ENCODE results near the gene RAI14.

The RAI14 gene

GRCh38 chr5:34789639-34790038 is 133.5 kb downstream of the RAI14 start:
- Histone ChIP-seq H3K27me3 (ENCODE audit: control insufficient read depth, low read length) (no peaks in the 10 kb centered on the region), H3F3A (ENCODE audit: control insufficient read depth, insufficient read depth) (no peaks in the 10 kb centered on the region), H3K4me1 (ENCODE audit: control insufficient read depth, low read length) (no peaks in the 10 kb centered on the region), H3K4me3 (ENCODE audit: low read length) (no peak overlapping the region), H3K9me3 (ENCODE audit: control insufficient read depth, insufficient read depth, low read length) (no peaks in the 10 kb centered on the region), H3K36me3 (ENCODE audit: control insufficient read depth, low read length) (no peaks in the 10 kb centered on the region), H3K79me2 (ENCODE audit: control insufficient read depth, low read length) (no peaks in the 10 kb centered on the region), H3K27ac (ENCODE audit: low read depth, low read length) (no peak overlapping the region), H4K20me1 (ENCODE audit: control insufficient read depth, insufficient read depth, low read depth, low read length) (no peaks in the 10 kb centered on the region), H3K9me2 (replicated peaks; ENCODE audit: control insufficient read depth, low read length) (no peaks in the 10 kb centered on the region), H3K4me2 (ENCODE audit: low read length) (no peak overlapping the region)
- TF ChIP-seq, protein P1, sequence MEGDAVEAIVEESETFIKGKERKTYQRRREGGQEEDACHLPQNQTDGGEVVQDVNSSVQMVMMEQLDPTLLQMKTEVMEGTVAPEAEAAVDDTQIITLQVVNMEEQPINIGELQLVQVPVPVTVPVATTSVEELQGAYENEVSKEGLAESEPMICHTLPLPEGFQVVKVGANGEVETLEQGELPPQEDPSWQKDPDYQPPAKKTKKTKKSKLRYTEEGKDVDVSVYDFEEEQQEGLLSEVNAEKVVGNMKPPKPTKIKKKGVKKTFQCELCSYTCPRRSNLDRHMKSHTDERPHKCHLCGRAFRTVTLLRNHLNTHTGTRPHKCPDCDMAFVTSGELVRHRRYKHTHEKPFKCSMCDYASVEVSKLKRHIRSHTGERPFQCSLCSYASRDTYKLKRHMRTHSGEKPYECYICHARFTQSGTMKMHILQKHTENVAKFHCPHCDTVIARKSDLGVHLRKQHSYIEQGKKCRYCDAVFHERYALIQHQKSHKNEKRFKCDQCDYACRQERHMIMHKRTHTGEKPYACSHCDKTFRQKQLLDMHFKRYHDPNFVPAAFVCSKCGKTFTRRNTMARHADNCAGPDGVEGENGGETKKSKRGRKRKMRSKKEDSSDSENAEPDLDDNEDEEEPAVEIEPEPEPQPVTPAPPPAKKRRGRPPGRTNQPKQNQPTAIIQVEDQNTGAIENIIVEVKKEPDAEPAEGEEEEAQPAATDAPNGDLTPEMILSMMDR (IDR thresholded peaks at IDR 0.05; ENCODE audit: low read depth, low read length, poor library complexity, severe bottlenecking) = no peak
- TF ChIP-seq EZH2phosphoT487 (IDR thresholded peaks at IDR 0.05; ENCODE audit: borderline replicate concordance, low read length) = no peak

GRCh38 chr5:34790069-34790468 is 133.9 kb downstream of the RAI14 start:
- Histone ChIP-seq H3K9me3 (ENCODE audit: control insufficient read depth, insufficient read depth, low read length) (no peaks in the 10 kb centered on the region), H3F3A (ENCODE audit: control insufficient read depth, insufficient read depth) (no peaks in the 10 kb centered on the region), H4K20me1 (ENCODE audit: control insufficient read depth, insufficient read depth, low read depth, low read length) (no peaks in the 10 kb centered on the region), H3K27me3 (ENCODE audit: control insufficient read depth, low read length) (no peaks in the 10 kb centered on the region), H3K9me2 (replicated peaks; ENCODE audit: control insufficient read depth, low read length) (no peaks in the 10 kb centered on the region), H3K4me1 (ENCODE audit: control insufficient read depth, low read length) (no peaks in the 10 kb centered on the region), H3K79me2 (ENCODE audit: control insufficient read depth, low read length) (no peaks in the 10 kb centered on the region), H3K4me2 (ENCODE audit: low read length) (no peak overlapping the region), H3K4me3 (ENCODE audit: low read length) (no peak overlapping the region), H3K27ac (ENCODE audit: low read depth, low read length) (no peak overlapping the region), H3K36me3 (ENCODE audit: control insufficient read depth, low read length) (no peaks in the 10 kb centered on the region)
- TF ChIP-seq, protein P1 (IDR thresholded peaks at IDR 0.05; ENCODE audit: low read depth, low read length, poor library complexity, severe bottlenecking) = no peak
- TF ChIP-seq EZH2phosphoT487 (IDR thresholded peaks at IDR 0.05; ENCODE audit: borderline replicate concordance, low read length) = no peak

DNA sequence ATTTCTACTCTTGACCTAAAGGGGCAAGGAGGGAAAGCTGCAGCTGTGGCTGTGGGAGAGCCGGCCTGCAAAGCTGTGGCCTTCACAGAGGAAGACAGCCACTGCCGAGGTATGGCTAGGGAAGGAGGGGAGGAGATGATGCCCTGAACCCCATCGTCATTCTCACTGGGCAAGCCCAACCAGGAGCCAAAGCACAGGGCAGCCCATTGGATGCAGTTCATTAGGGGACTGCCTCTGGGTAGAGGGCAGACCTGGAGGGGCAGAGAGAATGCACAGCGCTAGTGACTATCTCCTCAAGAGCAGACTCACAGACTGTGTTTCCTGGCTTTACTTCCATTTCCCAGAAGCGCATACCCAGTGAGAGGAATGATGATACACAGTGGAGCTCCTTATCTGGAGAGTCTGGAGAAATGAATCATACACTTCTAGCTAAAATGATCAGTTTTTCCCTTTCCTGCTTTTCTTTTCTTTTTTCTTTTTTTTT is 135.7 kb downstream of the RAI14 start:
- Histone ChIP-seq H3K36me3 (ENCODE audit: control insufficient read depth, low read length) (no peaks in the 10 kb centered on the region), H3F3A (ENCODE audit: control insufficient read depth, insufficient read depth) (no peaks in the 10 kb centered on the region), H3K9me2 (replicated peaks; ENCODE audit: control insufficient read depth, low read length) (no peaks in the 10 kb centered on the region), H3K27me3 (ENCODE audit: control insufficient read depth, low read length) (no peaks in the 10 kb centered on the region), H3K4me3 (ENCODE audit: low read length) (no peak overlapping the region), H3K4me1 (ENCODE audit: control insufficient read depth, low read length) (no peaks in the 10 kb centered on the region), H3K79me2 (ENCODE audit: control insufficient read depth, low read length) (no peaks in the 10 kb centered on the region), H3K27ac (ENCODE audit: low read depth, low read length) (no peak overlapping the region), H3K4me2 (ENCODE audit: low read length) (no peak overlapping the region), H4K20me1 (ENCODE audit: control insufficient read depth, insufficient read depth, low read depth, low read length) (no peaks in the 10 kb centered on the region), H3K9me3 (ENCODE audit: control insufficient read depth, insufficient read depth, low read length) (no peaks in the 10 kb centered on the region)
- TF ChIP-seq, protein P1 (IDR thresholded peaks at IDR 0.05; ENCODE audit: low read depth, low read length, poor library complexity, severe bottlenecking) = no peak
- TF ChIP-seq EZH2phosphoT487 (IDR thresholded peaks at IDR 0.05; ENCODE audit: borderline replicate concordance, low read length) = no peak
